HG02973 (cell line): ENCODE results near the gene GALNT15.

Source experiments
- ATAC-seq: cut with Tn5 transposase; IDR thresholded peaks from one replicate; pipeline ENCODE4 v1.9.1; 2021; ENCODE audit warnings: moderate library complexity; ENCODE audit not compliant: unreplicated experiment

GALNT15 gene

GRCh38 chr3:16150285-16150684, 24.2 kb upstream of the GALNT15 start:
- no peak for ATAC-seq

DNA sequence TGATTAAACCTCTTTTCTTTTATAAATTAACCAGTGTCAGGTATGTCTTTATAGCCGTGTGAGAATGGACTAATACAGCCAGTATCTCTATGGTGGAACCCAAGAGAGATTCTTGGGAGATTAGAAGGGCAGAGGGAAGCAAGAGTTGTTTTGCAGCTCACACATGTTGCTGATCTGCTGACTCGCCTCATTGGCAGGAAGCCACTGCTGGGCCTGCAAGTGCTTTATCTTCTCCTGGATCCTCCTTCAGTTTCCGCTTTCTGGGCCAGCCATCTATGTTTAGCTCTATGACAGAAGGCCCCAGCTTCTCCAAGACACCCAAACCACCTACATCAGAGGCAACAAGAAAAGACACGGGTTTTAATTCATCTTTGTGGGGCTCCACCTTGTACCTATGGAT, 23.4 kb upstream of the GALNT15 start:
- no peak for ATAC-seq

GRCh38 chr3:16168211-16168610, 6.3 kb upstream of the GALNT15 start:
- ATAC-seq, result no peak

- no peak for ATAC-seq
These were observed 3.5 kb upstream of the GALNT15 start for GRCh38 chr3:16171009-16171408.

GRCh38 chr3:16171825-16172224, 2.7 kb upstream of the GALNT15 start:
- no peak for ATAC-seq

DNA sequence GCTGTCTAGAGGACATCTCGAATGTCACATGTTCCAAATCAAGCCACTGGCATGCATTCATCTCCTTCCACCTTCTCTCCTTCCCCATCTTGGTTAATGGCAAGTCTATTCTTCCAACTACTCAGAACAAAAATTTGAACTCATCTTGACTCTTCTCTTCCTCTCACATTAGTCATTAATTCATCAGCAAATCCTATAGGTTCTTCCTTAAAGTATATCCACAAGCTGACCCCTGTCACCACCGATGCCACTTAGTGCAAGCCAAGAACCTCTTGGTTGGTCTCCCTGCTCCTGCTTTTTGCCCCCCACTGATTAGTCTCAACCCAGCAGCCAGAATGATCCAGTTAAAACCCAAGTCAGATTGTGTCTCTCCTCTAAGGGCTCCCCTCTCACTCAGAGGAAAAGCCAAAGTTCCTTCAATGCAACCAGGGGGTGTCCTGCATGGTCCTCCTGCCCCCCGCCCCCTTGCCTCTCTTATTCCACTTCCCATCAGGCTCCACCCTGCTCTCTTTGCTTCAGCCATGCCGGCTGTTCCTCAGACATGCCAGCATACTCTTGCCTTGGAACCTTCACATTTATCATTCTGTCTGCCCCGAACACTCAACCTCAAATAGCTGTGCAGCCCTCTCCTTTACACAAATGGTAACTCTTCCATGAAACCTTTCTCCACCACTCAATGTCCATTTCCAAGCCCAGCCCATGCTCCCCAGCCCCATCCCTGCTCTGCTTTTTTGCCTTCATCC, 1.0 kb upstream of the GALNT15 start:
- ATAC-seq, result no peak

DNA sequence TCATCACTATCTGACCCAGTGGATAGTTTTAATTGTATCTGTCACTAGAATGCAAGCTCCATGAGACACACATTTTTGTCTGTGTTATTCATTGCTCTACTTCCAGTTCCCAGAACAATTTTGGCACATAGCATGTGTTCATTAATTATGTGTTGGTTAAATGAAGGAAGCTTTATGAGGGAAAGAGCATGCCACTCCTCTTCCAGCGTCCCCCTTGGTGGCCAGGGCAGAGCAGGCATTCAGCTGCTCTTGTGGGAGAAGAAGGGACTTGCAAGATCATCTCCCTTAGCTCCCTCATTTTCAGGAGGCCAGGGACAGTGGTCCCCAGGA, 489 bp upstream of the GALNT15 start:
- ATAC-seq, result no peak

DNA sequence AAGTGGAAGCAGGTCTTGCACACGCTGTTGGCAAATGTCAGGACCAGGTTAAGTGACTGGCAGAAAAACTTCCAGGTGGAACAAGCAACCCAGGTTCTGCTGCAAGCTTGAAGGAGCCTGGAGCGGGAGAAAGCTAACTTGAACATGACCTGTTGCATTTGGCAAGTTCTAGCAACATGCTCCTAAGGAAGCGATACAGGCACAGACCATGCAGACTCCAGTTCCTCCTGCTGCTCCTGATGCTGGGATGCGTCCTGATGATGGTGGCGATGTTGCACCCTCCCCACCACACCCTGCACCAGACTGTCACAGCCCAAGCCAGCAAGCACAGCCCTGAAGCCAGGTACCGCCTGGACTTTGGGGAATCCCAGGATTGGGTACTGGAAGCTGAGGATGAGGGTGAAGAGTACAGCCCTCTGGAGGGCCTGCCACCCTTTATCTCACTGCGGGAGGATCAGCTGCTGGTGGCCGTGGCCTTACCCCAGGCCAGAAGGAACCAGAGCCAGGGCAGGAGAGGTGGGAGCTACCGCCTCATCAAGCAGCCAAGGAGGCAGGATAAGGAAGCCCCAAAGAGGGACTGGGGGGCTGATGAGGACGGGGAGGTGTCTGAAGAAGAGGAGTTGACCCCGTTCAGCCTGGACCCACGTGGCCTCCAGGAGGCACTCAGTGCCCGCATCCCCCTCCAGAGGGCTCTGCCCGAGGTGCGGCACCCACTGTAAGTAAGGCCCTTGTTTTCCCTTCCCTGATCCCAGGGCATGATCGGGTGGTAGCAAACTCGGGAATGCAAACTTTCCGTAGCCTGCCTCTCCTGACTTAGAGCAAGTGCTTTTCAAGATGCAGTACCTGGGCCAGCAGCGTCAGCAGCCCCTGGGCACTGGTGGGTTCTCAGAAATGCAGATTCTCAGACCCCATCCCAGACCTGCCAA, 759 bp downstream of the GALNT15 start:
- ATAC-seq, result no peak

- ATAC-seq, result no peak
These were observed 2.0 kb downstream of the GALNT15 start for GRCh38 chr3:16176391-16177030.

DNA sequence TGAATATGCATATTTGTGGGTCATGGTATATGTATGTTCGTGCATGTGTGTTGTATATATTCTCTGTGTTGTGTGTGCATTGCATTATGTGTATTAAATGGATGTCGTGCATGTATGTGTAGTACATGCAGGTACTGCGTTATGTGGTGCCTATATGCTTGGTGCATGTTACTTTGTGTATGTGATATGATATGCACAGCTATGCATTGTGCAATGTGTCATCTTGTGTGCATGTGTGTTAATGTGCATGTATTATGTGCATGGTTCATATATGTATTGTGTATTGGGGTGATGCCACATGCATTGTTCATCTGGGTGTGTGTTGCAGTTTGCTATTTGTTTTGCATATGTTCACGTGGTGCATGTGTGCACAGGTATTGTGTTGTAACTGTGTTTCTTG, 2.9 kb downstream of the GALNT15 start:
- no peak for ATAC-seq

DNA sequence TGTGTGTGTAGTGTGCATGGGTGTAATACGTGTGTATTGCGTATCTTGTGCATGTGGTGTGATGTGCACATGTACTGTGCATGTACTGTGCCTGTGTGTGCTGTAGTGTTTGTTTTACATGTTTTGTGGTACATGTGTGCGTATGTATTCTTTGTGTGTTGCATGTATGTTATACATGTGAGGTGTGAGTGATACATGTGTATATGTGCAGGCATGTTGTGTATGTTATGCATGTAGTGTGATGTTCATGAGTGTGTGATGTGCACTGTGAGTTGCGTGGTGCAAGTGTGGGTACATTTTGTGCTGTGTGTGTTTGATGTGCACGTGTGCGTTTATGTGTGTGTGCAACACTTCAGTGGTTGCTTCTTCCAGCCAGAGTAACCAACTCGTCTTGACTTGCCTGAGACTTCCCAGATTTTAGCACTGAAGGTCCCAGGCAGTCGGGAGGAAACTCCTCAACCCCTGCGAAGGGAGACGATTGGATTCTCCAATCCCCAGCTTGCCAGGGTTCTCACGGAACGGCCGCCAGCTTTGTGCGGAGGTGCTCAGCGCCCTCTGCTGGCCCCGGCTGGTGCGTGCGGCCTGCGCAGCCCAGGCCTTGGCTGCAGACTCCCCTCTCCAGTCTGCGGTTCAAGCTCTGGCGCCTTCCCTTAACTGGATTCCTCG, 3.6 kb downstream of the GALNT15 start:
- peak; percentile 64 for ATAC-seq

- no peak for ATAC-seq
These were observed 4.1 kb downstream of the GALNT15 start for GRCh38 chr3:16178628-16178988.

DNA sequence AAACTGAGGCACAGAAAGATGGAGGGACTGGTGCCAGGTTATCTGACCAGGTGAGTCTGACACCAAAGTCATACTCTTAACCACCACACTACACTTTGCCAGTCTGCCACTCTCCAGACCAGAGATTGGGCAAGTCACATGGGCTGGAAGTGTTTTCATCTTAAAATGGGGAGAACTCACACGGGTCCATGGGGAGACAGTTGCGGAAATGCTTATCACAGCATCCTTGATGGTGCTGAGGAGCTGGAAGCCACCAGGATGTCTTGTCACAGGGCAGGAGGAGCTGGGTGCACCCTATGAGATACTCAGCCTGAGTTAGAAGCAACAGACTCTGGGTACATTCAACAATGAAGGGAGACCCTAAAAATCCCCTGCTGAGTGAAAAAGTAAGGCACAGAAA, 4.8 kb downstream of the GALNT15 start:
- ATAC-seq, result no peak

DNA sequence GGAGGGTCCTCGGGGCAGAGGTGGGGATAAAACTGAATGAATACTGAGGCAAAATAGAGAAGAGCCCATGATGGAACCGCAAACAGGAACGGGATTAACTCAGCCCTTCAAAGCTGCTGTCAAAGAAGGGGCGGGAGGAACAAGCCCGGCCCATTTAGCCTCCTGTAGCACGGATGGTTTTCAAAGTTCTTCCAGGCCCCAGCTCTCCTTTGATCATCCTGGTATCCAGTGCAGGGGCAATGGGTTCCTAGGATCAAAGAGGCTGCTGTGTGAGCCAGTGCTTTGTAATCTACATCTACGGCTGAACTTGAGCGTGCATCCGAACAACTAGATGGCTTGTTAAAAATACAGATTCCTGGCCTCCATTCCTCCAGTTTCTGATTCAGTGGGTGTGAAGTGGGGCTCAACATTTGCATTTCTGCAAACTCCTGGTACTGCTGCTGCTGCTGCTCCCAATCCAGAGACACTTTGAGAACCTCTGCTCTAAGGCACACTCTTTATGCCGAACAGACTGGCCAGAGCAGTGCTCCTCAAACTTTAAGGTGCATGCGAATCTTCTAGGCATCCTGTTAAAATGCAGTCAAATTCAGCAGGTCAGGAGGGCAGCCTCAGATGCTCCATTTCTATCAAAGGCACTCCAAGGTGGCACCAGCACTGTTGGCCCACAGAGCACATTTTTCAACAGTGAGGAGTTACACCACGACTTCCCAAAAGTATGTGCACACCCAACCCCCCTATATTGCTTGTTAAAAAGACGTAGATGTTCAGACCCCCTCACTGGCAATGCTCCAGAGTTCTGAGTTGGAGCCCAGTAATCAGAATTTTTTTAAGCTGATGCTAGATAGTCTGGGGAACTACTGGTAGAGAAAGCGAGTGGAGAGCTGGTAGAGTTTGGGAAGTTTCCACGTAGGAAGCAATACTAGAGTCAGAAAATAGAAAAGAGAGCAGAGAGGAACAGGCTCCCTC, 5.6 kb downstream of the GALNT15 start:
- no peak for ATAC-seq

- ATAC-seq, result no peak
These were observed 6.3 kb downstream of the GALNT15 start for GRCh38 chr3:16180737-16181134.

GRCh38 chr3:16181361-16181760, 6.9 kb downstream of the GALNT15 start:
- no peak for ATAC-seq

DNA sequence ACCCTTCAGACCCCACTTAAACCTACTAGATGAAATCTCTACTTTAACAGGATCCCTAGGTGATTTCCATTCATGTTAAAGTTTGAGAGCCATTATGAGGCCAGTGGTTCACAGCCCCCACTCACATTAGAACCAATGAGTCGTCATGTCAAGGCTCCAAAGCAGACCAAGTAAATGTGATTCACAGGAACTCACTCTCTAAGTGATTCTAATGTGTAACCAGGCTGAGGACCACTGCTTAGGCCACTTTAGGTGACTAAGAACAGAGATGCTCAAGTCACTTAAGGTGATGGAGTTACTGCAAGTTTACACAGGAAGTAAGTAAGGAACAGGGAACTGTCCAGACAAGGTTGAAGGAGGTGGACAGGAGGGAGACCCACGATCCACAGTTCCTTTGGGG, 7.7 kb downstream of the GALNT15 start:
- ATAC-seq, result no peak

- ATAC-seq, result no peak
These were observed 8.1 kb downstream of the GALNT15 start for GRCh38 chr3:16182612-16183011.

GRCh38 chr3:16183082-16183481, 8.6 kb downstream of the GALNT15 start:
- ATAC-seq, result no peak

DNA sequence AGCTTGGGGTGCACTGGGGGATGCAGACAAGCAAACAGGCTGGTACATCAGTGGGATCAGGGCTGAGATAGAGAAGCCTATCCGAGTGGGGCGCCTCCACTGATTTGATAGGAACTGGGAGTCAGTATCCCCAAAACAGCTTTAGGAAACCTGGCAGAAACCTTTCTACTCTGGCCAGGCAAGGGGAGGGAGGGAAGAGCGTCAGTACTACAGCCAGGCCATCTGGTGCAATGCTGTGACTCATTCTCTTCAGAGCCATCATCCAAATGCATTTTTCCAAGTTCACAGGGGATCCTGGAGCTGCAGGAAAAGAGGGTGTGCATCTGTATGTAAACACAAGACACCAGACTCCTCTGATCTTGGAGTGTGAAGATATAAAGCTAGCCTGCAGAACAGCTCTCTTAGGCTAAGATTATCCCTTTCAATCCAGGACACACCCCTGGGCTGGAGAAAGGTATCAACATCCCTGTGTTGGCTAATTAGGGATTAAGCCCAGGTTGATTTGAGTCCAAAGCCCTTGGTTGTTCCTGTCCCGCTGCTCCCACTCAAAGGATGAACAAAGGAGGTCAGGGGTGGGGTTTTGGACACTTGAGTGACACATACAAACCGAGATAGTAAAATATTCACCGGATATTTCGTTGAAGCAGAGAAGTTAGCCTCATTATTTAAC, 9.3 kb downstream of the GALNT15 start:
- no peak for ATAC-seq
